ENCODE measurements around the gene USP5.

DNA sequence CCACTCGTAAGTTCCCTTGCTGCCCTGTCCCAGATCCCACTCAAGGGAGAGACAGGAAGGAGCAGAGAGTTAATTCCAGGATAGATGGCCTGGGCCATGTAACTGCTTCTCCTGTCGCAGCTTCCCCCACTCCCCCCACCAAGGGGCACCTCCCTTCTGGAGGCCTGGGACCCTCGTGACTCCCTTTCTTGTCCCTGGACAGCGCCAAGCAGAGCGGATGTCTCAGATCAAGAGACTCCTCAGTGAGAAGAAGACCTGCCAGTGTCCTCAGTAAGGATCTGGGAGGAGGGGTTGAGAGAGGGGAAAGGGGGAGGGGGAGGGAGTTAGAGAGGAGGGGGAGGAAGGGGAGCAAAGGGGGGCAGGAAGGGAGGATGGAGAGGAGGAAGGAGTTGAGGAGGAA is 33.3 kb upstream of the USP5 start:
- TF ChIP-seq EZH2 (IDR thresholded peaks at IDR 0.05) (no peak), POLR2AphosphoS5 (IDR thresholded peaks at IDR 0.05; ENCODE audit: borderline replicate concordance, low read depth, low read length) (no peak)

Data from SK-N-MC (cell line).